ENCODE results near the gene SAMD5. TPM values are rescaled to one million over a fixed set of nuclear protein-coding genes. Genes with fewer than 3 reads are reported as not detected.

SAMD5 gene
- total and polyA plus RNA-seq, 2 experiments from 2014 or later = 1.9 to 12.6 TPM

- WGBS (ENCODE audit: low lambda C conversion rate, missing lambda C conversion rate) = 53% methylated on average over 2 of the region's 2 CpGs
- H3K4me1 ChIP-seq (ENCODE audit: insufficient read depth) = no peaks in the 10 kb centered on the region
- no peaks in the 10 kb centered on the region for H3K79me2 ChIP-seq
These were observed 40.6 kb upstream of the SAMD5 start for GRCh38 chr6:147467886-147468285.

GRCh38 chr6:147468634-147469033 is 39.9 kb upstream of the SAMD5 start:
- 86% methylated on average over 2 of the region's 2 CpGs for WGBS (ENCODE audit: low lambda C conversion rate, missing lambda C conversion rate)
- H3K27ac ChIP-seq = no peak overlapping the region

More at GRCh38 chr6:147467886-147468285, 40.6 kb upstream of the SAMD5 start:
- Histone ChIP-seq H3K4me3 (no peak overlapping the region), H3K4me2 (no peak overlapping the region), H3K9me3 (ENCODE audit: low read depth) (peaks cover 1% of the 10 kb centered on the region), H2AFZ (no peak overlapping the region), H3K27me3 (no peaks in the 10 kb centered on the region), H3K9me2 (replicated peaks; ENCODE audit: insufficient read depth) (no peaks in the 10 kb centered on the region), H3K36me3 (replicated peaks; ENCODE audit: insufficient read depth, low read depth) (no peaks in the 10 kb centered on the region), H3K27ac (no peak overlapping the region), H4K20me1 (ENCODE audit: insufficient read depth, poor library complexity, severe bottlenecking) (no peaks in the 10 kb centered on the region)
- DNase-seq (ENCODE audit: low spot score) = no peak
- TF ChIP-seq EZH2 (IDR thresholded peaks at IDR 0.05; ENCODE audit: borderline replicate concordance) (no peak), CTCF (IDR thresholded peaks at IDR 0.05; ENCODE audit: poor library complexity) (no peak), EZH2phosphoT487 (IDR thresholded peaks at IDR 0.05; ENCODE audit: low read depth, severe bottlenecking, unreplicated experiment) (no peak)

GRCh38 chr6:147479857-147480256 is 28.6 kb upstream of the SAMD5 start:
- H3K4me2 ChIP-seq = no peak overlapping the region
- 87% methylated on average over 2 of the region's 2 CpGs for WGBS (ENCODE audit: low lambda C conversion rate, missing lambda C conversion rate)
- no peaks in the 10 kb centered on the region for H3K79me2 ChIP-seq
- no peaks in the 10 kb centered on the region for H3K9me2 ChIP-seq (replicated peaks; ENCODE audit: insufficient read depth)
- H2AFZ ChIP-seq = no peak overlapping the region
- H3K36me3 ChIP-seq (replicated peaks; ENCODE audit: insufficient read depth, low read depth) = no peaks in the 10 kb centered on the region
- H3K27me3 ChIP-seq = no peaks in the 10 kb centered on the region
- TF ChIP-seq EZH2 (IDR thresholded peaks at IDR 0.05; ENCODE audit: borderline replicate concordance) (no peak), CTCF (IDR thresholded peaks at IDR 0.05; ENCODE audit: poor library complexity) (no peak), EZH2phosphoT487 (IDR thresholded peaks at IDR 0.05; ENCODE audit: low read depth, severe bottlenecking, unreplicated experiment) (no peak)
- H3K4me3 ChIP-seq = no peak overlapping the region
- no peak overlapping the region for H3K27ac ChIP-seq
- H3K9me3 ChIP-seq (ENCODE audit: low read depth) = no peaks in the 10 kb centered on the region
- H4K20me1 ChIP-seq (ENCODE audit: insufficient read depth, poor library complexity, severe bottlenecking) = no peaks in the 10 kb centered on the region
- H3K4me1 ChIP-seq (ENCODE audit: insufficient read depth) = no peaks in the 10 kb centered on the region
- no peak for DNase-seq (ENCODE audit: low spot score)

More at GRCh38 chr6:147468634-147469033, 39.9 kb upstream of the SAMD5 start:
- no peak overlapping the region for H3K4me3 ChIP-seq
- H3K9me3 ChIP-seq (ENCODE audit: low read depth) = peaks cover 5% of the 10 kb centered on the region
- no peak for DNase-seq (ENCODE audit: low spot score)
- no peak overlapping the region for H2AFZ ChIP-seq
- H3K4me2 ChIP-seq = no peak overlapping the region
- no peaks in the 10 kb centered on the region for H3K79me2 ChIP-seq
- no peaks in the 10 kb centered on the region for H4K20me1 ChIP-seq (ENCODE audit: insufficient read depth, poor library complexity, severe bottlenecking)
- H3K36me3 ChIP-seq (replicated peaks; ENCODE audit: insufficient read depth, low read depth) = no peaks in the 10 kb centered on the region
- TF ChIP-seq CTCF (IDR thresholded peaks at IDR 0.05; ENCODE audit: poor library complexity) (no peak), EZH2 (IDR thresholded peaks at IDR 0.05; ENCODE audit: borderline replicate concordance) (no peak), EZH2phosphoT487 (IDR thresholded peaks at IDR 0.05; ENCODE audit: low read depth, severe bottlenecking, unreplicated experiment) (no peak)
- no peaks in the 10 kb centered on the region for H3K27me3 ChIP-seq
- H3K9me2 ChIP-seq (replicated peaks; ENCODE audit: insufficient read depth) = no peaks in the 10 kb centered on the region
- no peaks in the 10 kb centered on the region for H3K4me1 ChIP-seq (ENCODE audit: insufficient read depth)

- H2AFZ ChIP-seq = no peak overlapping the region
- H3K36me3 ChIP-seq (replicated peaks; ENCODE audit: insufficient read depth, low read depth) = no peaks in the 10 kb centered on the region
- no peak overlapping the region for H3K4me2 ChIP-seq
- H3K4me3 ChIP-seq = no peak overlapping the region
- H4K20me1 ChIP-seq (ENCODE audit: insufficient read depth, poor library complexity, severe bottlenecking) = no peaks in the 10 kb centered on the region
- no peaks in the 10 kb centered on the region for H3K79me2 ChIP-seq
- no peak for DNase-seq (ENCODE audit: low spot score)
- H3K9me3 ChIP-seq (ENCODE audit: low read depth) = no peaks in the 10 kb centered on the region
- no peak for TF ChIP-seq EZH2 (IDR thresholded peaks at IDR 0.05; ENCODE audit: borderline replicate concordance)
- TF ChIP-seq CTCF (IDR thresholded peaks at IDR 0.05; ENCODE audit: poor library complexity) = no peak
- TF ChIP-seq EZH2phosphoT487 (IDR thresholded peaks at IDR 0.05; ENCODE audit: low read depth, severe bottlenecking, unreplicated experiment) = no peak
- H3K27ac ChIP-seq = no peak overlapping the region
- no peaks in the 10 kb centered on the region for H3K27me3 ChIP-seq
- H3K4me1 ChIP-seq (ENCODE audit: insufficient read depth) = no peaks in the 10 kb centered on the region
- H3K9me2 ChIP-seq (replicated peaks; ENCODE audit: insufficient read depth) = no peaks in the 10 kb centered on the region
These were observed 21.8 kb upstream of the SAMD5 start for GRCh38 chr6:147486683-147487082.

Data from hepatocyte (in vitro differentiated cells).